ENCODE results near the gene KRT27.
A peak's percentile ranks its signal among the peaks of the same experiment; 100 is the strongest.
"Not testable (repeated sequence)": the region's sequence is repeated elsewhere in the genome, so short reads cannot be mapped to it uniquely, and the experiment has no call there.

Gene KRT27, protein sequence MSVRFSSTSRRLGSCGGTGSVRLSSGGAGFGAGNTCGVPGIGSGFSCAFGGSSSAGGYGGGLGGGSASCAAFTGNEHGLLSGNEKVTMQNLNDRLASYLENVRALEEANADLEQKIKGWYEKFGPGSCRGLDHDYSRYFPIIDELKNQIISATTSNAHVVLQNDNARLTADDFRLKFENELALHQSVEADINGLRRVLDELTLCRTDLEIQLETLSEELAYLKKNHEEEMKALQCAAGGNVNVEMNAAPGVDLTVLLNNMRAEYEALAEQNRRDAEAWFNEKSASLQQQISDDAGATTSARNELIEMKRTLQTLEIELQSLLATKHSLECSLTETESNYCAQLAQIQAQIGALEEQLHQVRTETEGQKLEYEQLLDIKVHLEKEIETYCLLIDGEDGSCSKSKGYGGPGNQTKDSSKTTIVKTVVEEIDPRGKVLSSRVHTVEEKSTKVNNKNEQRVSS

DNA sequence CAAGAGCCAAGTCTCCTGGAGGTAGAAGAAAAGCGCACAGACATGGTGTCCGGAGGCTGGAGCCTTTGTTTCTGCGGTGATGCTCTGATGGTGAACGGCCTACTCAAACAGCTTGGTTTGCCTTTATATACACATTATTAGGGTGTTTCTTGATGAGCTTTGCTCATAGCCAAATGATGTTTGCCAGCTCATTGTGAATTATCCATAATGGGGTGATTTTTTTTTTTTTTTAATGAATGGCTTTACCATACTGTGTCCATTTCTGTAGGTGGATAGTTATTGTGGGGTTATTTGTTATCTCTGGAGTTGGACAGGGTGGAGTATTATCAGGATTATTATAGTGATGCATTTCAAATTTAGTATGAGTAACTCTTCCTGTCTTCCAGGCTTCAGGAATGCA is at the start of gene KRT27:
Gene KRT27 (minus strand): TSS at position 101 of the 400 bp plus-strand sequence. CDS start 57 bp downstream, at position 44.
- DNase-seq = no peak

DNA sequence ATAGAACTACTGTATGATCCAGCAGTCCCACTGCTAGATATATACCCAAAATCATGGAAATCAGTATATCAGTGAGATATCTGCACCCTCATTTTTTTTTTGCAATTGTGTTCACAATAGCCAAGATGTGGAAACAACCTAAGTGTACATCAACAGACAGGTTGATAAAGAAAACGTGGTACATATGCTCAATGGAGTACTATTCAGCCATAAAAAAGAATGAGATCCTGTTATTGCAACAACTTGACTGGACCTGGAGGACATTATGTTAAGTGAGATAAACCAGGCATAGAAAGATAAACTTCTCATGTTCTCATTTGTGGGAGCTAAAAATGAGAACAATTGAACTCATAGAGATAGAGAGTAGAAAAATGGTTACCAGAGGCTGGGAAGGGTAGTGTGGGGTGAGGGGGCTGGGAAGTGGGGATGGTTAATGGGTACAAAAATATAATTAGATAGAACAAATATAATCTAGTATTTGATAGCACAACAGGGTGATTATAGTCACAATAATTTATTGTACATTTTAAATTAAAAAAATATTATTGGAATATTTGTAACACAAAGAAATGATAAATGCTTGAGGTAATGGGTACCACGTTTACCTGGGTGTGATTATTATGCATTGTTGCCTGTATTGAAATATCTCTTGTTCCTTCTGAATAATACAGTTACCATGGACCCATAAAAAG is 47.9 kb upstream of the KRT27 start:
- no peak for DNase-seq

- no peak for DNase-seq
These were observed 46.2 kb upstream of the KRT27 start for GRCh38 chr17:40828454-40829044.

- DNase-seq = peak; percentile 14
These were observed 45.5 kb upstream of the KRT27 start for GRCh38 chr17:40827746-40828453.

- DNase-seq = no peak
These were observed 43.2 kb upstream of the KRT27 start for GRCh38 chr17:40825599-40825998.

GRCh38 chr17:40824015-40824832 is 41.9 kb upstream of the KRT27 start:
- no peak for DNase-seq

GRCh38 chr17:40822132-40822812 is 39.9 kb upstream of the KRT27 start, which contains the start of gene KRT10:
Gene KRT10 (minus strand): TSS chr17:40822614. CDS start chr17:40822585, 29 bp downstream.
- no peak for DNase-seq

DNA sequence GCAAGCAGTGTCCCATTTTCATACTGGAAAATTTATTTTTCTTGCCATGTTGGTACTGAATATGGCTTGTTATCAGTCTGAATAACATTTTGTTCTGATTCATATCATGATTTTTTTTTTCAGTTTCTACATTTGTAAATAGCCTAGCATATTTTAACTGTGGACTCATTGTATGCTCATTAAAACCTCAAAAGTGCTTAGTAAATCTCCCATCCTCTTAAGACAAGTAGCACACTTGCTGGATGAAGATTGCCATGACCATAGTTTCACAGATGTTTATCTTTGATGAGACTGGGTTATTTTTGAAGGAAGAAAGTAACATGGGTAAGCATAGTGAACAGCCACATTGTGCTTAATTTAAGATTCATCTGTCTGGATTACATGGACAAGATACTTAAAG is 39.2 kb upstream of the KRT27 start:
- DNase-seq = no peak

GRCh38 chr17:40820228-40820838 is 38.0 kb upstream of the KRT27 start:
- peak; percentile 15 for DNase-seq

DNA sequence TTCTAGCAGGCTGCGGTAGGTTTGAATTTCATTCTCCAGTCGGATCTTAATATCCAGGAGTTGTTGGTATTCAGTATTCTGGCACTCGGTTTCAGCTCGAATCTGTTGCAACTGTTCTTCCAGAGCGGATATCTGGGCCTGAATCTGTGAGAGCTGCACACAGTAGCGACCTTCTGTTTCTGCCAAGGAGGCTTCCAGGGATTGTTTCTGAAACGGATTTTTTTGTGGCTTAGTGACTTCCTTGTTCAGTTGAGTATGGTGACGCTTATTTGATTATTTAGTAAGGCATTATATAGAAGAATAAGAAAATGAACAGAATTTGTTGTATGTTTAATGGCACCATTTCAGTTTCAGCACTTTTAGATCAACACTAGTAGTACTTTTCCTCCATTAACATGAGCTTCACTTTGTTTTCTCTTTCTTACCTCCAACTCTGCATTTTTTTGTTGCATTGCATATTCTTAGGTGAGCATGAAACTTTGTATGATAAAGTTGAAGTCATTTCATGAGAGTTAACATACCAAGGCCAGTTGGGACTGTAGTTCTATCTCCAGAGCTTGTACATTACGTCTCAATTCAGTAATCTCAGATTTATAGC is 37.3 kb upstream of the KRT27 start:
- DNase-seq = no peak

DNA sequence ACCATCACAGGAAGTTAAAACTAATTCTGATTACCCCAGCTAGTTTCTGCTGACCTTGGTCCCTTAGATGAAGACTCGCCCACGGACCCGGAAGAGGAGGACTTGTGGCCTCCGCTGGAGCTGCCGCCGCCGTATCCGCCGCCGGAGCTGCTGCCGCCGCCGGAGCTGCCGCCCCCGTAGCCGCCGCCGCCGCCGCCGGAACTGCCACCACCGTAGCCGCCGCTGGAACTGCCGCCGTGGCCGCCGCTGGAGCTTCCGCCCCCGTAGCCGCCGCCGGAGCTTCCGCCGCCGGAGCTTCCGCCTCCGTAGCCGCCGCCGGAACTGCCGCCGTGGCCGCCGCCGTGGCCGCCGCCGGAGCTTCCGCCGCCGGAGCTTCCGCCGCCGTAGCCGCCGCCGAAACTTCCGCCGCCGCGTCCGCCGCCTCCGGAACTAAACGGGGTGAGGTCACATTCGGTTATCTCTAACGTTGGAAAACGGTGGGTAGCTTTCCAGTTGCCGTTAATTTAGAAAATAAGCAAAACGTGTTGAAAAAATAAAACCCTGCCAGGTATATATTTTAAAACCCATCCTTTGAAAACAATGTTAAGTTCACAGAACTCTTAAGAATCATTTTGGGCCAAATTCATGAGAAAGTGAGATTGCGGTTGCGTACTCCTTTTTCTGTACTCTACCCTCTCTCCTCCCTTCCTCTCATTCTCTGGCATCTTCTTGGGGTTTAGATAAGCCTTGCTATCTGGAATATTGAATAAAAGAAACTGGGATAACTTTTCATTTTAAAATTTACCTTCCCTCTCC is 36.6 kb upstream of the KRT27 start:
- peak; percentile 87 for DNase-seq

DNA sequence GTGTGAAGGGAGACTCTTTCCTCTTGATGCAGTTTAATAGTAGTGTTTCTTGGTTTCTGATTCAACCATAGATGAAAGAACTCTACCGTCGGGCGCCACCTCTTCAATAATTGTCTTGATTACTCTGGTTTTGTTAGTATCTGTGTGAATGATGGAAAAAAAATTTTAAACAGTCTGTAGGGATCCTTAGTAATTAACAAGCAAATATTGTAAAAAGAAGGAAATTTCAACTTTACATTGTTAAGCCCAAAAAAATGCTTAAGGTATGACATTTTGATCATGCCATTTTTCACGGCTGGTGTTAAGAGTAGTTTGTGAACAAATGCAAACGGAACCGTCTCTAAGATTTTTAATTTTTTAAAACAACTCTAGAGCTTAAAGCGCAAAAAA is 36.0 kb upstream of the KRT27 start:
- no peak for DNase-seq

GRCh38 chr17:40817103-40817682 is 34.8 kb upstream of the KRT27 start:
- no peak for DNase-seq

DNA sequence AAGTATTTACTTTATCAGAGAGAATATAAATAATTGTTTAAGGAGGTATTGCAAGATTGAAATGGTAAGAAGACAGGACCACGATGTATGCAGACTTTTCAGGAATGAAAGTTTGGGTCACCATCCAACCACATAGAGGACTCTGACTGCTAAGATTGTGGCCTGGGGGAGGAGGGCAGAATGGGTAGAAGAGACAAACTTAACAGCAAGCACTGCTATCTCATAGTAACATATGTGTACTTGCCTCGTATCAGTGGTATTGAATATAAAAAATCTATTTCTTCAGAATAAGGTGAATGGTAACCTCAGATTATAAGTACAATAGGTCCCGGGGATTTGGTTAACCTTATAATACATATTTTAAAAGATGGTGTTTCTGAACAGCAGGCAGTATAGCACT is 34.2 kb upstream of the KRT27 start:
- DNase-seq = no peak

GRCh38 chr17:40815381-40815780 is 33.0 kb upstream of the KRT27 start:
- no peak for DNase-seq

- not testable (repeated sequence) for DNase-seq
These were observed 32.3 kb upstream of the KRT27 start for GRCh38 chr17:40814657-40815056.

DNA sequence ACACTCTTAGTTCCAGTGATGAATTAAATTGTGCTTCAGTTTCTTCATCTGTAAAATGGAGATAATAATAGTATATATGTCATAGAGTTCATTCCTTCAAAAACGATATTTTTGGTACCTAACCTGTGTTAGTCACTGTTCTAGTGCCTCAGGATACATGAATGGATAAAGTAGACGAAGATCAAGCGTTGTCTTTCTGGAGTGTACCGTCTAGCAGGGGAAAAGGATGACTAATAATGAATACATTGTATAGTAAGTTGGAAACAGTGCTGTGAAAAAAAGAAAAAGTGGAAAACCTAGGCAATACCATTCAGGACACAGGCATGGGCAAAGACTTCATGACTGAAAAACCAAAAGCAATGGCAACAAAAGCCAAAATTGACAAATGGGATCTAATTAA is 31.5 kb upstream of the KRT27 start:
- DNase-seq = no peak

- DNase-seq = no peak
These were observed 30.3 kb upstream of the KRT27 start for GRCh38 chr17:40812639-40813038.

DNA sequence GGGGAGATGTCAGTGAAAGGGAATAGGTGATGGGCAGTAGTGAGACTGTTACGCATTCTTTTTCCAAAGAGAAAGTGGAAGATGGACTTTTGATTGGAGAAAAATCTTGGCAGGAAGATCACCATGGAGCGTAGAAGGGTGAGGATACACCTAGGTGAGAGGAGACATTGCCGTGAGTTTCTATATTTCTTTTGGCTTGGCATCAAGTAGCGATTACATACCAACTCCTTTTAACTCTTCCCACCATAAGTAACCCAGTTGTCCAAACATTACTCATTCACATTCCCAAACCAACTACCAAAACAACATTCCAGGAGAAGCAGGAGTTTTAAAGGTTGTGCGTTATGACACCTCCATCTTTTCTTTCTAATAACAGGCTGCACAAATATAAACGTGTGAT is 28.1 kb upstream of the KRT27 start:
- no peak for DNase-seq
